Adrenal gland (tissue), 5 donors: ENCODE measurements around the gene CAMKMT.

Experiments
- CTCF ChIP-seq, 6 experiments: fragments of 450-650 bp in 4 of 6; fragments of 200-600 bp in 2 of 6; sonication (generic) in 1 of 6; IDR thresholded peaks; 1 replicate in 5 of 6; 2 replicates in 1 of 6; pipeline versions ENCODE4 v1.5.1 to v1.8.0; 2016 to 2021; ENCODE audit warnings: antibody characterized with exemption in 6 of 6, mild to moderate bottlenecking in 2 of 6, moderate library complexity in 1 of 6
- POLR2A ChIP-seq, 2 donors: fragments of 450-650 bp; IDR thresholded peaks; one replicate each; pipeline ENCODE4 v1.6.1; 2017; ENCODE audit warnings: antibody characterized with exemption in 2 of 2, mild to moderate bottlenecking in 2 of 2, moderate library complexity in 1 of 2
- donor health status: DM: no; HTN: no; CAD: no.

- no peak for TF ChIP-seq CTCF (IDR thresholded peaks at IDR 0.05)
- no peak for TF ChIP-seq POLR2A (IDR thresholded peaks at IDR 0.05)
Measured at GRCh38 chr2:44569491-44569890, 207.7 kb downstream of the CAMKMT start.
